GM21737 (cell line): Measurements from ENCODE around the gene KIFAP3.
"Not testable (repeated sequence)": the region's sequence is repeated elsewhere in the genome, so short reads cannot be mapped to it uniquely, and the experiment has no call there.

Experiments
- ATAC-seq: cut with Tn5 transposase; IDR thresholded peaks from one replicate; pipeline ENCODE4 v1.9.1; 2021; ENCODE audit warnings: mild to moderate bottlenecking, moderate library complexity; ENCODE audit not compliant: unreplicated experiment

KIFAP3 gene

DNA sequence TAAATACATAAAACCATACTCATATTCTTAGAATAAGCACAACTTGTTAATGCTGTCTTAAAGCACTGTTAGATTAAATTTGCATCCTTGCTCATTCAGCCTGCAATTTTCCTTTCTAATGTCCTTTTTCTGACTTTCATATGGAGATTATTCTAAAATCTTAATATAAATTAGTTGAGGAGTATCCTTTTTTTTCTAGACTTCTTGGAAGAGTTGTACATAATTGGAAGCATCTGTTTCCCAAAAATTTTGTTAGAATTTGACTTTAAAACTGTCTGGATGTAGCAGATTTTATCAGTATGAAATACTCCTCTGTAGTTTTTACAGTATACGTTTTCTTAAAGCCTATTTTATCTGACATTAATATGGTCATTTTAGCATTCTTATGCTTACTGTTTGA is 9.7 kb downstream of the KIFAP3 start:
- ATAC-seq: no peak

DNA sequence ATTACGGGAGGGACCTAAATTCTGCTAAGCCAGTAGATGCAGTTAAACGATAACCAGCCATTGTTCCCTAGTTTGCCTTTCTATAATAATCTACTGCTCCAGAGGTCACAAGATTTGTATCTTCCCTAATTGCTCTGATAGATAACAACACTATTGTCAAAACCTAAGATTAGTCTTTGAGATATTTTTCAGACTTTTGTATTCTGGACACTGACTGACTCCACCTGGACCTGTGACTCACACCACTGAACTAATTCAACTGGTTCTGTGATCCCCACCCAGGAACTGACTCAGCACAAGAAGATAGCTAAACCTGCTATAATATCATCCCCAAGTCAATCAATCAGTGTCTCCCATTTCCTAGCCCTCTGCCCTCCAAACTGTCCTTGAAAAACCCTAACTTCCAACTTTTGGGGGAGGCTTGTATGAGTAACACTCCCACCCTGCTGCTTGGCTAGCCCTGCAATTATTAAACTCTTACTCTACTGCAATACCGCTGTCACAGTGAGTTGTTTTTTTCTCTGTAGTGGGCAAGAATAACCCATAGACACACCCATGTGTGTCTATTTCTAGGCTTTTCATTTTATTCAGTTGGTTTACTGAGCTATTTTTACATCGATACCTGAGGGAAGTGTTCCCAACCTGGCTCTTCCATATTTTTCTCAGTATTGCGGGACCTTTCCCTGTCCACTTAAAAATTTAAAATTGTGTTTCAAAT is 11.2 kb downstream of the KIFAP3 start:
- ATAC-seq: no peak

DNA sequence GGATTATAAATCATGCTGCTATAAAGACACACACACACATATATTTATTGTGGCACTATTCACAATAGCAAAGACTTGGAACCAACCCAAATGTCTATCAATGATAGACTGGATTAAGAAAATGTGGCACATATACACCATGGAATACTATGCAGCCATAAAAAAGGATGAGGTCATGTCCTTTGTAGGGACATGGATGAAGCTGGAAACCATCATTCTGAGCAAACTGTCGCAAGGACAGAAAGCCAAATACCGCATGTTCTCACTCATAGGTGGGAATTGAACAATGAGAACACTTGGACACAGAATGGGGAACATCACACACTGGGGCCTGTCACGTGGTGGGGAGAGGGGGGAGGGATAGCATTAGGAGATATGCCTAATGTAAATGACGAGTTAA is 12.8 kb downstream of the KIFAP3 start:
- not testable (repeated sequence) for ATAC-seq

DNA sequence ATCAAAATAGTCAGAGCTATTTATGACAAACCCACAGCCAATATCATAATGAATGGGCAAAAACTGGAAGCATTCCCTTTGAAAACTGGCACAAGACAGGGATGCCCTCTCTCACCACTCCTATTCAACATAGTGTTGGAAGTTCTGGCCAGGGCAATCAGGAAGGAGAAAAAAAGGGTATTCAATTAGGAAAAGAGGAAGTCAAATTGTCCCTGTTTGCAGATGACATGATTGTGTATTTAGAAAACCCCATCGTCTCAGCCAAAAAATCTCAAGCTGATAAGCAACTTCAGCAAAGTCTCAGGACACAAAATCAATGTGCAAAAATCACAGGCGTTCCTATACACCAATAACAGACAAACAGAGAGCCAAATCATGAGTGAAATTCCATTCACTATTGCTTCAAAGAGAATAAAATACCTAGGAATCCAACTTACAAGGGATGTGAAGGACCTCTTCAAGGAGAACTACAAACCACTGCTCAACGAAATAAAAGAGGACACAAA is 14.4 kb downstream of the KIFAP3 start:
- ATAC-seq: not testable (repeated sequence)

DNA sequence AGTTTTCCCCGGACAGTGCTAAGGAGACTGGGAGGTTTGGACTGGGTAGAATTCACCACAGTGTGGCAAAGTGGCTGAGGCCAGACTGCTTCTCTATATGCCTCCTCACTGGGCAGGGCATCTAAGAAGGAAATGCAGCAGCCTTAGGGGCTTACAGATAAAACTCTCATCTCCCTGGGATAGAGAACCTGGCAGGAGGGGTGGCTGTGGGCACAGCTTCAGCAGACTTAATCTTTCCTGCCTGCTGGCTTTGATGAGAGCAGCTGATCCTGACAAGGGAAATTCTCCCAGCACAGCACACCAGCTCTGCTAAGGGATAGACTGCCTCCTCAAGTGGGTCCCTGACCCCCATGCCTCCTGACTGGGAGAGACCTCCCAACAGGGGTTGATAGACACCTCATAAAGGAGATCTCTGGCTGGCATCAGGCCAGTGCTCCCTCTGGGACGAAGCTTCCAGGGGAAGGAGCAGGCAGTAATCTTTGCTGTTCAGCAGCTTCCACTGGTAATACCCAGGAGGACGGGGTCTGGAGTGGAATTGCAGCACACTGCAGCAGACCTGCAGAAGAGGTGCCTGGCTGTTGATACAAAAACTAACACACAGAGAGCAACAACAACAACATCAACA is 25.2 kb downstream of the KIFAP3 start:
- no peak for ATAC-seq

DNA sequence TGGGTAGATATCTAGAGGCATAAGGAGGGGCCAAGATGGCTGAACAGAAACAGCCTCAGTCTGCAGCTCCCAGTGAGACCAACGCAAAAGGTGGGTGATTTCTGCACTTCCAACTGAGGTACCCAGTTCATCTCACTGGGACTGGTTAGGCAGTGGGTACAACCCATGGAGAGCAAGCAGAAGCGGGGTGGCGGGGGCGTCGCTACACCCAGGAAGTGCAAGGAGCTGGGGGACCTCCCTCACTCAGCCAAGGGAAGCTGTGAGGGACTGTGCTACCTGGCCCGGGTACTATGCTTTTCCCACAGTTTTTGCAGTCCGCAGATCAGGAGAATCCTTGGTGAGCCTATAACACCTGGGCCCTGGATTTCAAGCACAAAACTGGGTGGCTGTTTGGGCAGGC is 26.0 kb downstream of the KIFAP3 start:
- no peak for ATAC-seq

DNA sequence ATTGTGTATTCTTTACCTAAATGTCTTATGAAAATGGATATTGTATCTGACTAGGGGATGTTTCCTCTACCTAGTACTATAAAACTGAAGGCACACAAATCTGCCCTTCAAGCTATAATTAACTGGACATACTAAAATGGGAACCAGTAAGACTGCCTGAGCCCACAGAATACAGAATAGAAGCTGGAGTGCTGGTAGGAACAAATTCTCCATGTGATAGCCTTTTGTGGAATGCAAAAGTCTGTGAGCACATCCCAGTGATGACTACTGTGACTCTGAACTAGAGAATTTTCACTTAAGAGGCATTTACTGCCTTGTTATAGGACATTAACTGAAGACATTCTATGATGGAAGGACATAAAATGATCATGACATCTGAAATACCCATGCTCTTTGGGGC is 30.3 kb downstream of the KIFAP3 start:
- no peak for ATAC-seq

DNA sequence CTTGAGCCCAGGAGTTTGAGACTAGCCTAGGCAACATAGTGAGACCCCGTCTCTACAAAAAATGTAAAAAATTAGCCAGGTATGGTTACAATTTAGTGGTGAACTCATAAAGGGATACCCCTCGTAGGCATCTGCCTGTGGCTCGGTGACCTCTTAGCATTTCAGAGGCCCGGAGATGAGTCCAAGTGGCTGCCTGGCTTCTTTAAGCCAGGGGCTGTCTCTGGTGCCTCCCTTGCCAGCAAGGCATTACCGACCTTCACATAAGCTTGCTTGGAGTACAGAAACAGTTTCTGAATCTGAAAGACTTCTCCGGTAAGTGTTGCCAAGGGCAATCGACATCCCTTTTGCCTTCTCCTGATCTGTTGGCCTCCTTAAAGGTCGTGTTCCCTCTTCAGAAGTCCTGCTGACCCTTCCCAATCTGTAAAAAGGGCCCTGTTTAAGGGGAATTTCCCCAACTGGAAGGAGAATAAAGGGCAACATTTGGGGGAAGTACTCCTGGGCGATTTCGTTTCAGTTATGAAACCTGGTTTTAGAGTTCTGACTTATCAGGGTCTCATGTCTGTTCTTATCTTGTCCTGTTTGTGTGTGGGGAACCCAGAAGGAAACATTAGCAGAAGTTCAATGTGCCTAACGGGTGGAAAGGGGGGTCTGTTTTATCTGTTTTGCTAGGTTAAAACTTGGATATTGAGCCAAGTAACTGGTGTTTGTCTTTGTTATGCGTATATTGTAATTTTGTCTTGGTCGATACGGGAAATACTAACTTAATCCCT is 32.9 kb downstream of the KIFAP3 start:
- ATAC-seq: no peak

DNA sequence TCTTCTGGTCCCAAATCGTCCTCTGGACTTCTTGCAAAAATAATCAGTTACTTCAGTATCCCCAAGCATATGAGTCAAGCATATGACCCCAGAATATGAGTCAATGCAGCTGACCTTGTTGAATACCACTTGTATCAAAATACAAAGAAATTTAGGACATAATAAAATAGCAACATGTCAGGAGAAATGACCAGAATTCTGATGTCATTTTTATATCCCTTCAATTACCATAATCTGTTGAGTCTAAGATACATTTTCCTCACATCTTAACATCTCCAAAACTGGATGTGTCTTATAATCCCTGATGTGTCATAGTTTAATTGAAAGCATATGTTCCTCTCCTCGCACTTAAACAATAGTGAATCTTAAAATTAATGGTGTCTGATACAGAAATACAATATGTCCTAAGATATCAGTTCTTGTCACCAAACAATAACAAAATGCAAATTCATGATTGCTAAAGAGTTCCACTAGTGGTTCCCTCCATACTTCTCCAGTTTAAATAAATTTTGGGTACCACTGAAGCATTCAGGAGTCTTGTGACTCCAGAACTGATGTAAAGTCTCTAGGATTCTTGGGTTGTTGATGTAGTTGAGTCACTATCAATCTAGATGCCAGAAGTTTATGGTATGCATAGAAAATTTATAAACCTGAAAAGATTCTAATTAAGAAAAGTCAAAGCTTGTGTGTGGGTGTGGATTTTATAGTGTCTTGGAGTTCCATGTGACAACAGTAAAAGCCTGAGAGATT is 41.8 kb downstream of the KIFAP3 start:
- ATAC-seq: no peak

DNA sequence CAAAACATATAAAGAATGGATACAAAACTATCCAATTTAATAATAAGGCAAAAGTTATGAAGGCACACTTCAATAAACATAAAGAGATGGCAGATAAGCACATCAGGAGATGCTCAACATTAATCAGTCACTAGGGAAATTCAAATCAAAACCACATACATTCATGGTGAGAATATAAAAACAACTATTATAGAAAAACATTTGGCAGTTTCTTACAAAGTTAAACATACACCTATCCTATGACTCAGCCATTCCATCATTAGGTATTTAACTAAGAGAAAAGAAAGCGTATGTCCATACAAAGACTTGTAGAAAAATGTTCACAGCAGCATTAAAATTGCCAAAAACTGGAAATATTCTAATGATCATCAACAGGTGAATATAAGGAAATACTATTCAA is 44.3 kb downstream of the KIFAP3 start:
- no peak for ATAC-seq

DNA sequence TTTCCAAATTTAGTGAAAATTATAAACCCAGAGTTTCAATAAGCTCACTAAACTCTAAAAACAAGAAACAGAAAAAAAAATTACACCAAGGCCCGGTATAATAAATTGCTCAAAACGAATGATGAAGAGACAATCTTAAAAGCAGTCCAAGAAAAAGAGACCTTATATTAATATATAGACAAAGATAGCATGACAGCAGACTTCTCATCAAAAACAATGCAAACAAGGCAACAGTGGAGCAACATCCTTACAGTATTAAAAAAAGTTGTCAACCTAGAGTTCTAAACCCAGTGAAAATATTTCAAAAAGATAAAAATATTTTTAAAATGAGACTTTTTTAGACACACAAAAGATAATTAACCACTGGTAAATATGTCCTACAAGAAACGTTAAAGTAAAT is 46.7 kb downstream of the KIFAP3 start:
- no peak for ATAC-seq

DNA sequence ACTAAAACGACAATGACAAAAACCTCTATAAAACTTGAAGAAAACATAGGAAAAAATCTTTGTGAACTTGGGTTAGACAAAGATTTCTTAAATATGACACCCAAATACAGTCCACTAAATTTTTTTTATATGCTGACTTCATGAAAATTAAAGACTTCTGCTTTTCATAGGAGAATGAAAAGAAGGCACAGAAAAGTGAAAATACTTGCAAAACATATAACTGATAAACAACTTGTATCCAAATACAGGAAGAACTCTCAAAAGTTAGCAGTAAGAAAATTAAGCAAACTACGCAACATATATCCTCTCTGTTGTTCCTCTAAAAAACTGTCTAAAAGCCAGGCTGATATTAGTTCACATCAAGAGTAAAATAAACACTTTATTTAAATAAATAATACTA is 53.6 kb downstream of the KIFAP3 start:
- no peak for ATAC-seq

DNA sequence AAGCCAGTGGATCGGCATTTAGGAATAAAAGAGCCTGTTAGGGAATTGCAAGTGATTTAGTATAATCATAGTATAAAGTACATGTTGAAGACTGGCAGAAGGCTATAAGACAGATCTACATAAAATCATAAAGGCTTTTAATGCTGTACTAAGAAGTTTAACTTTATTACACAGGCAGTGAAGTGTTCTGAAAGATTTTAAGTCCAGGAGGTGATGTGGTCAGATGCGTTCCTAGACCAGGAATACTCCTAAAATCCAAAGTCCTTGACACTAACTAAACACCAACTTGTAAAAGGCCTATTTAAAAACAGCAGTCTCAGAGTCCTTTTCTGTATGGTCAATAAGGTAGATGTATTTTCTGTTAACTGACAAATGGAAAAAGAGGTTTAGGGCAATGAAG is 57.0 kb downstream of the KIFAP3 start:
- ATAC-seq: no peak

DNA sequence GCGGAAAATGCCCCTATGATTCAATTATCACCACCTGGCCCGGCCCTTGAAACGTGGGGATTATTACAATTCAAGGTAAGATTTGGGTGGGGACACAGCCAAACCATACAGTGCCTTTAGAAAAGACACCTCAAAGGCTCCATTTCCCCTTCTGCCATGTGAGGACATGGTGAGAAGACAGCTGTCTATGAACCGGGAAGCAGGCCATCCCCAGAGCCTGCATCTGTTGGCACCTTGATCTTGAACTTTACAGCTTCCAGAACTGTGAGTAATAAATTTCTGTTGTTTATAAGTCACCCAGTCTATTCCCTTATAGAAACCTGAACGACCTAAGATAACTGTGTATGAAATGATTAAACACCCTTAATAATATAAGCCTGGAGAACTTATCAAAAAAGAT is 61.6 kb downstream of the KIFAP3 start:
- ATAC-seq: no peak

DNA sequence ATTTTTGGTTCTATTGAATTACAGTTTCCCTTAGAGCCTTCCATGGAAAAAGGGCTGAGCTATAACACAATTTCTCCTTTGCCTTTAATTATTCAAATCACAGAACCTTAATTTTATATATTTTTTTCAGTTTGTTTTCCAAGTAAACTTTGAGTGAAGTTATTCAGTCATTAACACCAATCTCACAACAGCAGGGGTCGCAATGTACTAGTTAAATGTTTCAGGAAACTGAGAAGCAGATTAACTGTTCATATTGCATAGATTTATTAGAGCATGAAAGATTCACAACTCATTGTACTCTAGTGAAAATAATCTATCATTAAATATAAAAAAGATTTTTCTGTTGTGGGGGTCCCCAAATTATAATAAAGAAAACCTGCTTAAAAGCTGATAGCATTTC is 64.1 kb downstream of the KIFAP3 start:
- ATAC-seq: no peak

DNA sequence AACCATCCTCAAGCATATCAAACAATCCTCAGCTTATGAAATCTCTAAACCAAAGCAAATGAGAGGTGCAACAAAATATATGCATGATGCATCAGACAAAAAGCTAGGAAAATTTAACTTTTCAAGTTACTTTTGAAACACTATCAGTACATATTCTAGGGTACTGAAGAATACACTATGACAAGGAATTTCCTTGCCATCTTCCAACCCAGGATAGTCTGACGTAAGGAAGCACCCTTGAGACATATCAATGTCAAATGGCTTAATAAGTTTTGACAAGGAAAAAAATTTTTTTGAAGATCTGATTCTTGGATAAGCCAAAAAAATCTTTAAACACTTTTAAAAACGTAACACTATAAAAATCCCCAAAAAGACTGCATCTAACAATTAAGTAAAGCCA is 64.9 kb downstream of the KIFAP3 start:
- ATAC-seq: no peak

DNA sequence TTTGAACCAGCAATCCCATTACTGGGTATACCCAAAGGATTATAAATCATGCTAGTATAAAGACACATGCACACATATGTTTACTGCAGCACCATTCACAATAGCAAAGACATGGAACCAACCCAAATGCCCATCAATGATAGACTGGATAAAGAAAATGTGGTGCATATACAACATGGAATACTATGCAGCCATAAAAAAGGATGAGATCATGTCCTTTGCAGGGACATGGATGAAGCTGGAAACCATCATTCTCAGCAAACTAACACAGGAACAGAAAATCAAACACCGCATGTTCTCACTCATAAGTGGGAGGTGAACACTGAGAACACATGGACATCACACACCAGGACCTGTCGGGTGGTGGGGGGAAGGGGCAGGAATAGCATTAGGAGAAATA is 65.8 kb downstream of the KIFAP3 start:
- not testable (repeated sequence) for ATAC-seq

DNA sequence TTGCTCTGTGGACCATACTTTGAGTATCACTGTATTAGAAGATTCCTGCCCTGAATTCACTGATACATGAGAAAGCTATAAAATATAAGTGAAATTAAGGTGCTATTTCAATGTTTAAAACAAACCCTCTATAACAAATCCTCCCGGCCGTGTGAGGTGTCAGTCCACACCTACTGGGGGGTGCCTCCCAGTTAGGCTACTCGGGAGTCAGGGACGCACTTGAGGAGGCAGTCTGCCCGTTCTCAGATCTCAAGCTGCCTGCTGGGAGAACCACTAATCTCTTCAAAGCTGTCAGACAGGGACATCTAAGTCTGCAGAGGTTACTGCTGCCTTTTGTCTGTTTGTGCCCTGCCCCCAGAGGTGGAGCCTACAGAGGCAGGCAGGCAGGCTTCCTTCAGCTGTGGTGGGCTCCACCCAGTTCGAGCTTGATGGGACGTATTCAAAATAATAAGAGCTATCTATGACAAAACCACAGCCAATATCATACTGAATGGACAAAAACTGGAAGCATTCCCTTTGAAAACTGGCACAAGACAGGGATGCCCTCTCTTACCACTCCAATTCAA is 71.1 kb downstream of the KIFAP3 start:
- not testable (repeated sequence) for ATAC-seq

DNA sequence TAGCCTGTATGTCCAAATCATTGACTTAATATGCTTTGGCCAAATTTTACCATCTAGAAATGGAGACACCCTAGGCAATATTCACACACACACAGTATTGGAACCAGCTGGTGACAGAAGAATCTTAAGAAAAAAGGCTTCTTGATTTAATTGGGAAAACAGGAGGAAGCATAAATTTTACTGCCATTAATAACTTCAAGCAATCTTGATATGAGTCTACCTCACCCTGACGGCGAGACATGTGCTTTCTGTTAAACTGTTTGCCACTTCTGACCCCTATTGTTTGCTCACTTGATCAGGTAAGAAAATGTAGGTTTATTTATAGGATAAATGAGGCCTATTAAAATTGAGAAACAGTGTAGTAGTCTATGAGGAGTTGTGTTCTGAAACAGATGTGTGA is 73.2 kb downstream of the KIFAP3 start:
- ATAC-seq: no peak

DNA sequence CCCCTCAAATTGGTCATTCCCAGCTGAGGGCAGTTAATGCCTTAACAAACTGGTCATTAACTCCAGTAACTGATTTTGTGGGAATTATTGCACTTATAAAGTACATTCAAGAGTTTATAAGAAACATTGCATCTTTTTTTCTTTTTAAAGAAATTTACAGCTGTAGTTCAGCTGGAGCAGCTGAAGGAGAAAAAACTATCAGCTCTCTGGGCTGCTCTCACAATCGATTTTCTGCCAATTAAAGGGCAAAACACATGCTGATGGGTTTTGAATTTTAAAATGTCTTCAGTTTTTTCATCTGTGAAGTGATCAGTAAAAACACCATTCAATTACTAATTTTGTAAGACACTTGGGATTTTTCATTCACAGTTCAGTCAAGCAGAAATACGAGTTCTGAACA is 74.7 kb downstream of the KIFAP3 start:
- ATAC-seq: no peak

DNA sequence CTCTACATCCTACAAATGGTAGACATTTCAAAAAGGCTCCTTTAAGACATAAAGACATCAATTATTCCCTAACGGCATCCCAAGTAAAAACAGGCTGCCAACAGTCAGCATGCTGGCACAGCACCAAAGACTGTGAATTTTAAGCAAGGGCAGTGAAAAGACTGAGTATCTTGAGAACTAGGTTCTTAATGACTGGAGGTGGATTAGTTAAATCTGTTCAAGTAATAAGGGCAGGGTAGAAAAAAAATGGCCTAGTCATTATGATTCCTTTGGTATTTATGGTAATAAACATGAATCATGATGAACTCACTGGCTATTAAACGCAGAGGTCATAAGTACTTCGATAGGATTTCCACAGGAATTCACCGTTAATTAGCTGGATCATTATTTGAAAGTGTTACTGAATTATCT is 75.2 kb downstream of the KIFAP3 start:
- ATAC-seq: no peak
